ENCODE results near the gene PKN1.

The PKN1 gene

DNA sequence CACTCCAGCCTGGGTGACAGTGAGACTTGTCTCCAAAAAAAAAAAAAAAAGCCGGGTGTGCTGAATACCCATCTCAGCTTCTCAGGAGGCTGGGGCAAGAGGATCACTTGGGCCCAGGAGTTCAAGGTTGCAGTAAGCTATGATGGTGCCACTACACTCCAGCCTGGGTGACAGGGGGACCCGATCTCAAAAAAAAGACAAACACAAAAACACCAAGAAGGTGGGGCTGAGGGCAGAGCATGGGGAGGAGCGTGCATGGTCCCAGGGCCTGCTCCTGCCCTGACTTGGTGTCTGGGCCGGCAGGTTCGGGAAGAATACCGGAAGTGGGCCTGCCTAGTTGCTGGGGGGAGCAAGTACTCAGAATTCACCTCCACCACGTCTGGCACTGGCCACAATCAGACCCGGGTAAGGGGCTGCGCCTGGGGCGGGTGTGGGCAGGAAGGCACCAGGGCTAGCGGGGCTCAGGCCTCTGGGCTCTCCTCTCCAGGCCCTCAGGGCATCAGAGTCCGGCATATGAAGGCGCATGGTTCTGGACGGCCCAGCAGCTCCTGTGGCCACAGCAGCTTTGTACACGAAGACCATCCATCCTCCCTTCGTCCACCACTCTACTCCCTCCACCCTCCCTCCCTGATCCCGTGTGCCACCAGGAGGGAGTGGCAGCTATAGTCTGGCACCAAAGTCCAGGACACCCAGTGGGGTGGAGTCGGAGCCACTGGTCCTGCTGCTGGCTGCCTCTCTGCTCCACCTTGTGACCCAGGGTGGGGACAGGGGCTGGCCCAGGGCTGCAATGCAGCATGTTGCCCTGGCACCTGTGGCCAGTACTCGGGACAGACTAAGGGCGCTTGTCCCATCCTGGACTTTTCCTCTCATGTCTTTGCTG, 25.3 kb upstream of the PKN1 start:
- no peak for DNase-seq

DNA sequence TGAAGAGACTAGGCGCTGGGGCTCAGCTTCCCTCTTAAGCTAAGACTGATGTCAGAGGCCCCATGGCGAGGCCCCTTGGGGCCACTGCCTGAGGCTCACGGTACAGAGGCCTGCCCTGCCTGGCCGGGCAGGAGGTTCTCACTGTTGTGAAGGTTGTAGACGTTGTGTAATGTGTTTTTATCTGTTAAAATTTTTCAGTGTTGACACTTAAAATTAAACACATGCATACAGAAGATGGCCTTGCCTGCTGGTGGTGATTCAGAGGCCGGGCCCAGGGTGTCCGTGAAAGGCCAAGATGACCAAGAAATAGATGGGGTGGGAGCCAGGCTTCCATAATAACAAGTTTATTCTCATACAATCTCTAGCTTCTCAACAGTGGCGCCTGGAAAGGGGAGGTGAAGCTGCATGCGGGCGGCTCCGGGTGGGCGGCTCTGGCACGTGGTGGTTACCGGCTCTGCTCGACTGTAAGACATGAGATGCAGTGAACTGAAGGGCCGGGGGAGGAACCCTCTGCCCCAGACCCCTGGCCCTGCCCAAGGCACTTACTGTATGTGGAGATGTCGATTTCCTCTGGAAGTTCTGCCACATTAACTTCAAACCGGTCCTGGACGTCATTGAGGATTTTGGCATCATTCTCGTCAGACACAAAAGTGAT, 24.5 kb upstream of the PKN1 start:
- no peak for DNase-seq

DNA sequence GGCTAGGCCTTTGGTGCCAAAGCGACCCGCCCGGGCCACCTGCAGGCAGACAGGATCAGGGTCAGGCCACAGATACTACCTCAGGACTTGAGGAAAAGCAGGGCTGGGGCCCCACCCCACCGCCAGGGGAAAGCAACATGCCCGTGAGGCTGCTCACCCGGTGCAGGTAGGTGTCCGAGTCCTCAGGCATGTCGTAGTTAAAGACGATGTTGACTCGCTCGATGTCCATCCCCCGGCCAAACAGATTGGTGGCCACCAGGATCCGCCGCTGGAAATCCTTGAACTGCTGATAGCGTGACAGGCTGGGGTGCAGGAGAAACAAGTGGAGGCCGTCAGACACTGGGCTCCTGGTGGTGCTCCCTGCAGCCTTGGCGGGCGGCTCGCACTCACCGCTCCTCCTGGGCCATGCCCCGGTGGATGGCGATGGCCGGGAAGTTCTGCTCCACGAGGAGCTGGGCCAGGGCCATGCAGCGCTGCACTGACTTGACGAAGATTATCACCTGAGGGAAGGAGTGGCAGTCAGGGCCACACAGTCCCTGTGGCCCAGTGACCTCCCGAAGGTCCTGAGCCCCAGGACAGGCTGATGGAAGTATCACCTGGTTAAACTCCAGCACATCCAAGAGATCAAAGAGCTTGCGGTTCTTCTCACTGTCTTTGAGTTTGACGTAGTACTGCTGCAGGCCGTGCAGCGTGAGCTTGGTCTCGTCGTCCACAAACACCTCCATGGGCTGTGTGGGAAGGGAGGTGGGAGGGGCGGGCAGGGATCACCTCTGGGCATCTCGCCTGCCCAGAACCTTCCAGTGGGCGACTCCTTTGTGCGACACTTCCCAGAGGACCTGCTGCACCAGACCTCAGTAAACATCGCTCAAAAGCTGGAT, 23.7 kb upstream of the PKN1 start:
- no peak for DNase-seq

DNA sequence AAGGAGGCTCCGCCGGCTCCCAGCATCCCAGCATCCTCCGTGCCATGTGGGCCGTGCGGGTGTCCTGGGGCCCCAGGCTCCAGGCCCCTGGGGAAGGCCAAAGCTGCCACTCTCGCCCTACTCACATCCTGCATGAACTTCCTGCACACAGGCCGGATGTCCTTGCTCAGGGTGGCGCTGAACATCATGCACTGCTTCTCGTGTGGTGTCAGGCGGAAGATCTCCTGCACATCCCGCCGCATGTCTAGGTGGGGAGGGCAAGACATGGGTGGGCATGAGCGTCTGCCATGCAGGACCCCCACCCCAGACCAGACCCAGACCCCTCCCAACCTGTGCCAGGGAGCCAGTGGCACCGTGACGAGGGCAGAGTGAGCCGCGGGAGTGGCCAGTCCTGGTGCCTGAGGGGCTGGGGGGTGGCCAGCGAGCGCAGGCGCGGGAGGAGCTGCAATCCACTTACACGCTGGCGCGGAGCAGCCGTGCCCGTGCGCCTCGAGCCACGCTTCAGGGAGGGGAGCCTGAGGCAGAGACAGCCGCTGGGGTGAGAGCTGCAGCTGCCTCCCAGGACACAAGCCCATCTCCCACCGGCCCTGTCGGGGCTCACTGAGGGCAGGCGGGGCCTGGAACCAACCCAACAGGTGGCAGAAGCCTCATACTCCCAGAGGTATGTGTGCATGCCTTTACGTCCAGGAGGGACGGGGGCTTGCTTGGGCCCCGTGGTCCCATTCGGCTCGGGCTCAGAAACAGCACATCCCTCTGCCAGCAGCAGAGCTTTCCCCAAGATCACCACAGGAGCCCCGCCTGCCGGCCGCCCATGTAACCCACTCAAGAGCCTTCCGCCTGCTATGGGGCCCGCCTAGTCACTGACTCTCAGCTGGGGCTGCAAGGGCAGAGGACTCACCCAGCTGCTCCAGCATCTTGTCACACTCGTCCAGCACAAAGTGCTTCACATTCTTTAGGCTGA, 22.7 kb upstream of the PKN1 start:
- no peak for DNase-seq

DNA sequence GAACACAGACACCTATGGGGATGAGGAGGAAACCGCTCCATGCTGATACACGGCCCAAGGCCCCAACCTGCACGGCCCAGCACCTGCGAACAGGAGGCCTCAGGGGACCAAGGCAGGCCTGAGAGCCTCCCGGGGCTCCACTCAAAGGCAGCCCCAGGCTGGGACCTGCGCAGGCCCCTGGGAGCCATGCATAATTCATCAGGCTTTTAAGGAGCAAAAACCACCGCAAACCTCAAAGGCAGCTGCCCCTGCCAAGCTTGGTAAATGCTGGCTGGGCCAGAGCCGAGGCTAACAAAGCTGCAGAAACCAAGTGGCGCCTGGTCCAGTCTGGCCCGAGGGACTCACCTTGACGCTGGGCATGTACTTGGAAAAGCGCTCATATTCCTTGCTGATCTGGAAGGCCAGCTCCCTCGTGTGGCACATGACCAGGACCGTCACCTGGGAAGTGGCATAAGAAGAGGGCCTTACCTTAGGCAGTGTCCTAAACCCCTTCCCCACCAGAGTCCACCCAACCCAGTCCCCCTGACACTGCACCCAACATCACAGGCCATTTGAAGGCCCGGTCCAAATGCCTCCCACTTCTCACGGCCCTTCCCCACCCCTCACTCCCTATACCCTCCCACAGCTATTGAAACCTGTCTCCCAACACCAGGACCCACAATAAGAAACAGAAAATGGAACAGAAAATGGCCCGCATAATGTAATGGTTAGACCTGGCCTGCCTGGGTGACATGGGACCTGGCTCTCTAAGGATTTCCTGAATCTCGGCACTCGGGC, 21.8 kb upstream of the PKN1 start:
- no peak for DNase-seq

DNA sequence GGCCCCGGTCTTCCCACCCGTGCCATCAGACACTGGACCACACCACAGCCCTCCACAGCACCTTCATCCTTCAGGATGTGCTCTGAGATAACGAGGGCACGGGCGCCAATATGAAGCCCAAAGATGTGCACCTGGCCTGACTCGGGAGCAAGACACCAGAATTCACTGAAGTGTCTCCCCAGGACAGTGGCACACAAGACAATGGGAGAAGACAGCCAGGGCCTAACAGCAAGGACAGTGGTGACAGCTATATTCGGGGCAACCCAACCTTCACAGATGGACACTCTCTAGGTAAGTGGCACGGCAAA, 21.2 kb upstream of the PKN1 start:
- DNase-seq, result no peak

DNA sequence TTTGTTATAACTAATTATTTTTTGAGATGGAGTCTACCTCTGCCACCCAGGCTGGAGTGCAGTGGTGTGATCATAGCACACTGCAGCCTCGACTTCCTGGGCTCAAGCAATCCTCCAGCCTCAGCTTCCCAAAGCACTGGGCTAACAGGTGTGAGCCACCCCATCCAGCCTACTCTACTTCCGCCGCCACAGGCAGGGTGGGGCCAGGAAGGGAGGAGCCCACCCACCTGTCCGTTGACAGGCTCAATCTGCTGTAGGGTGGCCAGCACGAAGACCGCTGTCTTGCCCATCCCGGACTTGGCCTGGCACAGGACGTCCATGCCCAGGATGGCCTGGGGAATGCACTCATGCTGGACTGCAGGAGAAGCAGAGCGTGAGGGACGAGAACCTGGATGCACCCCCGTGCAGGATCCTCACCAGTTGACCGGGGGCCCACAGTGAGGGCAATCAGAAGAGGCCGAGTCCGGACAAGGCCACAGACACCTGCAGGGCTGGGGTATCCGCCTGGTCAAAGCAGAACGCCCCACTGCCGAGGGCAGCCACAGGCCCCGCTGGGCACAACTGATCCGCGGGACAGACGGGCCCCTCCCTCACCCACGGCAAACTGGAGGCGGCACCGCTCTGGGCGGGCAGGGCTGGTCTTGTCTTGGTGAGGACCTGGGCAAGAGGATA, 20.6 kb upstream of the PKN1 start:
- DNase-seq, result no peak

DNA sequence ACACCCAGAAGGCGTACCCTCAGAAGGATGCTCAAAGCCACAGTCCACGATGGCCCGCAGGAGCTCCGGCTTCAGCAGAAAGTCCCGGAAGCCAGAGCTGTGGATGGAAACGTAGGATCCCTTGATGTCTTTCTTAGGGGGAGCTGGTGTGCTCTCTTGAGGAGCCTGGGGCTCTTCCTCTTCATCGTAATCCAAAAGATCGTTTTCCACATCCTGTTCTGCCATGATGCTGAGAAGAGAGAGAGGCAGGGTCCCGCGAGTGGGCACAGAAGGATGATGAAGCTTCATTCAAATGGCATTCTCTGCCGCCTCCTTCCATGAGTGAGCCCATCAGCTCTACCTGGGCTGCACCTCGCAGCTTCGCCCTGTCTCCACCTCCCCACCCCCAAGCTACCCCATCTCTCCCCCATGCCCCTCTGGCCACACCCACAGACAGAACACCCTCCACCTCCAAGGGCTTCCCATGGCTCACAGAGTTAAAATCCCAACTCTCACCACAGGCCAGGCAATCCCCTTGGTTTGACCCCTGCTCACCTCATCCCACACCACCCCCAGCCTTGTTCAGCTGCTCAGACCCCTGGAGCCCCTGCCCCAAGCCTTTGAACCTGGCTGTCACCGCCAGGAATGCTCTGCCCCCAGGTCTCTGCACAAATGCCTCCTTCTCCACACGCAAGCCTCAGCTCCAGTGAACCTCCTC, 20.0 kb upstream of the PKN1 start:
- DNase-seq, result no peak

DNA sequence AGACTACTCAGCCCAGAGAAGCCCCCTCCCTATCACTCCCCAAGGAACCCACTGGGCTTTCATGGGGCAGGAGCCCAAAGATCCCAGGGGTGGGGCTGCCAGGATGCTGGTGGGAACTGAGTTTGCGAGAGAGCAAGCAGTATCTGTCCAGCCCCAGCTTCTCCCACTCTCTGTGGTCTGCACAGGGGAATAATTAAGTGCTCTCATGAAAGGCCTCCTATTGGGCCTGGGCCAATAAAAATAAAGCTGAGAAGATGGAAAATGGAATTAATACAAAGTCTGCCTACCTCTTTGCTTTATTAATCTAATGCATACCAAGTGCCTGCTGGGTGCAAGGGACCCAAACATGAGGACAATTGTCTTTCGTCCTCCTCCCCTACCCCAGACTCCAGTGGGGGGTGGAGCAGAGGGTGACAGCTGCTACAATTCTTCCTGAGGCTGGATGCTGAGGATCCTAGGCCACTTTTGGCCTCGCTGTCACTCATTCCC, 19.4 kb upstream of the PKN1 start:
- DNase-seq, result no peak

DNA sequence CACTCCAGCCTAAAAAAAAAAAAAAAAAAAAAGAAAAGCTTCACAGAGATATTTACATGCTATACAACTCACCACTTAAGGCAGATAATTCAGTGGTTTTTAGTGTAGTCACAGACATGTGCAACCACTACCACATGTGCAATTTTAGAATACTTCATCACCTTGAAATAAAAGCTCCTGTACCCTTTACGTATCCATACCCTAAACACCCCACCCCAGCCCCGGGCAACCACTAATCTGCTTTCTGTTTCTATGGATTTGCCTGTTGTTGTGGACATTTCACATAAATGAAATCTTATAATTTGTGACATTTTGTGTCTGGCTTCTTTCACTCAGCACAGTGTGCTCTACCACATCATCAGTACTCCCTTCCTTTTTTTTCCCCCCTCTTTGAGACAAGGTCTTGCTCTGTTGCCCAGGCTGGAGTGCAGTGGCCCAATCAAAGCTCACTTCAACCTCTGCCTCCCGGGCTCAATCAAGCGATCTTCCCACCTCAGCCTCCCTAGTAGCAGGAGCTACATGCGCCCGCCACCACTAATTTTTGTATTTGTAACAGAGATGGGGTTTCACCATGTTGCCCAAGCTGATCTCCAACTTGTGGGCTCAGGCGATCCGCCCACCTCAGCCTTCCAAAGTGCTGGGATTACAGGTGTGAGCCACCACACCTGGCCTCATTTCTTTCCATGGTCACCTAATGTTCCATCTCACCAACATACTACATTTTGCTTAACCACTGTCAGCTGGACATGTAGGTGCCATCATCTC, 18.0 kb upstream of the PKN1 start:
- no peak for DNase-seq

DNA sequence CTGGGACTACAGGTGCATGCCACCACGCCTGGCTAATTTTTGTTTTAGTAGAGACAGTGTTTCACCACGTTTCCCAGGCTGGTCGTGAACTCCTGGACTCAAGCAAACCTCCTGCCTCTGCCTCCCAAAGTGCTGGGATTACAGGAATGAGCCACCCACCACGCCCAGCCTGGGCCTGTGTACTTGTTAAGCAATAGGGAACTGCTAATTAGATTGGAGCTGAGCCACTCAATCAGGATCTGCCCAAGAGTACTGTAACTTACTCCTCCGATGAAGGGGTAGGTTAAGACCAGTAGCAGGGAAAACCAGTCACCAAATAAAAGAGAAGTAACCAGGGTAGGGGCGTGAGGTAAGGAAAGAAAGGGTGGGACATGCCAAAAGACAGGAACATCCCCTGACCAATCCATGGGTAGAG, 16.3 kb upstream of the PKN1 start:
- DNase-seq, result no peak

DNA sequence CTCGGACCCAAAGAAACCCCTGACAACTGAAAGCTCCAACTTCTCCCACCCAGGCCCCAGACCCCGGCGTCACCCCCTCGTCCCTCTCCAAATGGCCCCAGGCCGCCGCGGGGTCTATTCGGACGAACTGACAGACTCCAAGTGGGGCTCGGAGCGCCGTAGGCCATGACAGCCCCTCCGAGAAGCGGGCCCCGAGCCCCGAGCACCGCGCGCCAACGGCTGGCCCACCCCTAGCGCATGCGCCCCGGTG, 14.3 kb upstream of the PKN1 start:
- DNase-seq, result no peak

DNA sequence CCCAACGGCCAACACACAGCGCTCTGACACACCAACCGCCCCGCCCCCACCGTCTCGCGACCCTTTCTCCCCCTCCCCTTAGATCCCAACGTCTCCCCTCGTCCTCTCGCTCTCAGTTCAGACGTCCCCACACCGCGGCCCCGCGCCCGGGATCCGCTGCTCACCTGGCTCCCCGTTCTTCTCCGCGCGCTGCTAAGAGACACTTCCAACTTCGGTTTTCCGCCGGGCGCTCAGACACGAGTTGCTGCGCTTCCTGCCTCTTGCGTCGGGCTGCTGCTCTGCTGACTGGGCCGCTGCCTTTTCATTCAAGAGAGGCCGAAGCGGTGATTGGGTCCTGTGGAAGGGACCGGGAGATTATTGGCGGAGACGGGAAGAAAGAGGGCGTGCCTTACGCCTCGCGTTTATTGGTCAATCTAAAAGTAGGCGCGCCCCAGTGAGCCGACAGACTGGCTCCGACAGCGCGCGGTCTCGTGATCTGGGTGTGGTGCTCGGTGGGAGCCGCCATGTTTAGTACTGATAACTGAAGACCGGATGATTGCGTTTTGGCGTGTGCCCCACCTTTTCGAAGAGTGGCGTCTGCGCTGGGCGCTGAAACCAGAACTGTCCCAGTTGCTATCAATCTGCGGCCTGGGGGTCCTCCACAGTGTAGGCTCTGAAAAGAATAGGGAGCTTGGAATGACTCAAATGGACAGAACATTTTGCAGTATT, 13.8 kb upstream of the PKN1 start, which contains the start of gene DDX39A:
DDX39A (minus strand) TSS at position 236 of the 708 bp plus-strand sequence. CDS start 6,121 bp downstream, outside the sequence.
- DNase-seq, result peak; percentile 99

DNA sequence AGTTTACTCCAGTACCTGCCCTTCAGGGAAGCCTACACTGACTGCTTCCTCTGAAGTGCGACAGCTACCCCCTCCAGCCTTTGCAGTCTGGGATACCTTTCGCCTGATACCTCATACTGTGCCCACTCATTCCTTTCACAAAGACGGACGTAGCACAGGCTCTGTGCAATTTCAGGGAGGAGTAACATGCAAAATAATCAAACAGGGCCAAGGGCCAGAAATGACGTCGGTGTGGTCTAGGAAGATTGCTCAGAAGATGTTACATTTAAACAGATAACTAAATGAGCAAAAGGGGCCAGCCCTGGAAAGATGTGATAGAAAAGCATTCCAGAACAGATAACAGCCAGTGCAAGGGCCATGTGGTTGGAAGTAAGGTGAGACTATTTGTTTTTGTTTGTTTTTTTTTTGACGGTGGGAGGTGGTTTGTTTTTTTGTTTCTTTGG, 7.4 kb upstream of the PKN1 start:
- no peak for DNase-seq

DNA sequence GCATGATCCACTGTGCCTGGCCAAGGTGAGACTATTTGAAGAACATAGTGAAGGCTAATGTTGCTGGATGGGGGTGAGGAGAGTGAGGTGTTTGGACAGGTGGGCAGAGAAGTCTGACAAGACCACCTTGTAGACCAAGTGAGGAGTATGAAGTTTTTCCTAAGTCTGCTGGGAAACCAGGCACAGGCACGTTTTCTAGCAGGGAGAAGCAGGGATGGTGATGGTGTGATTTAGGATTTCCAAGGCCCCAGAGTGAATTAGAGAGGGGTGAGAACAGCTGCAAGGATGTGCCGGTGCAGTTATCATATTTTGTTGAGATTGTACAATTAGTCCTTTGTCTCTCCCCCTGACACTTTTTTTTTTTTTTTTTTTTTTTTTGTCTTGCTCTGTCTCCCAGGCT, 5.6 kb upstream of the PKN1 start:
- DNase-seq, result no peak

DNA sequence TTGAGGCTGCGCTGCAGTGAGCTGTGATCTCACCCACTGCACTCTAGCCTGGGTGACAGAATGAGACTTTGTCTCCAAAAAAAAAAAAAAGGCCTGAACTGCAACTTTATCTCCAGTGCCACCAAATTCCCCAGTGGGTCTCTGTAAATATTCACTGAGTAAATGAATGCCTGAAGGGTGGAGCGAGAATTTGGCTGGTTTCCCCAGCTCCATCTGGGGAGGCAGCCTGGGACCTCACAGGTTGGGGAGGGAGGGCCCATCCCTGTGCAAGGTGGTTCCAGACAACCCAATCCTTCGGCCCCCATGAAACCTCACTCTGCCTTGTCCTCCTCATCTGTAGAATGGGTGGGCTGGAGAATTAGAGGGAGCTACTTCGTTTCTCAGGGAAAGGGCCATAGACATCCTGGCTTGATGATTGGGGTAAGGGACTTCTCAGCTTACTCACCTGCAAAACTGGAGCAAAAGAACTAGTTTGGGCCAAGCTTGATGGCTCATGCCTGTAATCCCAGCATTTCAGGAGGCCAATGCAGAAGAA, 4.2 kb upstream of the PKN1 start:
- no peak for DNase-seq

DNA sequence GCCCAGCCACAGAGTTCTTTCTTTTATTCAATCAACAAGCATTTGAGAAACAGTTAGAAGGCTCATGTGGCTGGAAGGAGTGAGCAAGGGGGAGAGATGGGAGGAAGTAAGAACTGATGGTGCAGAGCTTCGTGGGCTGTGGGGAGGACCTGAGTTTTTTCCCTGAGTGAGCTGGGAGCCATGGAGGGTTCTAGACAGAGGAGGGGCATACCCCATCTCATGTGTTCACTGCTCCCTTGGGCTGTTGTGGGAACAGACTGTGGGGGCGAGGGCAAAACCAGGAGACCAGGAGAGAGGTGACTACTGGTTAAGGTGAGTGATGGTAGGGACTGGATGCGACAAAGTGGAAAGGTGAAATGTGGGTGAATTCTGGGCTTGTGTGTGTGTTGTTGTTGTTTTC, 2.4 kb upstream of the PKN1 start:
- DNase-seq, result no peak

Data from NCI-H1694 treated with DMSO at 0.1 percent for 48 hours (cell line).